Measurements from ENCODE around the gene SLC38A11.

The SLC38A11 gene

DNA sequence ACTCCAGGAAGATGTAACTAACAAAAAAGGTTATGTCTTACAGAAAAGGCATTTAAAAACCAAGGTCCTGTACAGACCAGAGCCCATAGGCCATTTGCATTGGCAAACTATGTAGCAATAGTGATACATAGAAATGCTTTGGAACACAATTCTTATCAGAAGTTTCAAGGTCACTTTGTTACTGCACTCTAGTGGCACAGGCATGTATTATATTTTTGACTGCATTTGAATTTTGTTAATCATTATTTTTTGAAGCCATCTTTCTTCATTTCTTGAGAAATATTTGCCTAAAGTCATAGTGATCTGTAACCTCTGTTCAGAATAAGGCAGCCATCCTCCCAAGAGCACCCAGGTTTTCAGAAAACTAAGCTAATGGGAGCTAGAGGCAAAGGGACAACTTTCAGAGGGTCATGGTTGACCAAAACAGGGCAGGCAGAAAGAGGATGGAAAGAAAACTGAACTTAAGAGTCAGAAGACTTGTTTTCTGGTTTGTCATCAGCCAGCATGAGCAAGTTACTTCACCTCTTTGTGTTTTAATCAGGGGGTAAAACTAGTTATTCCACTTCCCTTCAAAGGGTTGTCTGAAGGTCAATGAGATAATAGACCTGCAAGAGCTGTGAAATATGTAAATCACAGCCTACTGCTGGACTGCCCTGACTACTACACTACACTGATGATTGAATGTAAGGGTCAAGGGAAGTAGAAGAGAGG lies 41.5 kb downstream of the SLC38A11 start:
- no peak for DNase-seq

DNA sequence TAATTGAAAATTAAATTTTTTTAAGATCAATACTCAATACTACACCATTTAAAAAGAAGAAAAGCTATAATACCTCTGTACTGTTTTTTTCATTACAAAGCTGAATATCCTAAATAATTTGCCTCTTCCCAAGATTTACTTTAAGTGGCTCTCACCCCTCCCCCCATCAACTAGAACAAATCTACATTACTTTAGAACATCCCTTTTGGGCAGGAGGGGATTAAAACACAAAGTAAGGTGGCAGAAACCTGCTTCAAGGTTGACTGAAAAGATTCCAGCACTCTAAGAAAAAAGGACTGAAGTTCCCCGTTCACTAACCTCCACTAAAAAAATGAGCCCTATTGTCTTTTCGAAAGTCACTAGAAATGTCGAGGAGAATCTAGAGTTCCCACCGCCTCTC lies 42.3 kb downstream of the SLC38A11 start:
- DNase-seq, result no peak

DNA sequence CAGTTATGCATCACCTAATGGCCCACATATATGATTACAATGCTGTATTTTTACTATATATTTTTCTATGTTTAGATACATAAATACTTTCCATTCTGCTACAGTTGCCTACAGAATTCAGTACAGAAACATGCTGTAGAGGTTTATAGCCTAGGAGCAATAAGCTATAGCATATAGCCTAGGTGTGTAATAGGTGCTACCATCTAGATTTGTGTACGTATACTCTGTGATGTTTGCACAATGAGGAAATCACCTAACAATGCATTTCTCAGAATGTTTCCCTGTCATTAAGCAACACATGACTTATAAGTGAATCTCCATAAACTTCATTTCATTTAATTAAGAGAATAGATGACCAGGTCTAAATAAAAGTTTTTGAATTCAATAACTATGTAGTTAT lies 43.5 kb downstream of the SLC38A11 start:
- no peak for DNase-seq

DNA sequence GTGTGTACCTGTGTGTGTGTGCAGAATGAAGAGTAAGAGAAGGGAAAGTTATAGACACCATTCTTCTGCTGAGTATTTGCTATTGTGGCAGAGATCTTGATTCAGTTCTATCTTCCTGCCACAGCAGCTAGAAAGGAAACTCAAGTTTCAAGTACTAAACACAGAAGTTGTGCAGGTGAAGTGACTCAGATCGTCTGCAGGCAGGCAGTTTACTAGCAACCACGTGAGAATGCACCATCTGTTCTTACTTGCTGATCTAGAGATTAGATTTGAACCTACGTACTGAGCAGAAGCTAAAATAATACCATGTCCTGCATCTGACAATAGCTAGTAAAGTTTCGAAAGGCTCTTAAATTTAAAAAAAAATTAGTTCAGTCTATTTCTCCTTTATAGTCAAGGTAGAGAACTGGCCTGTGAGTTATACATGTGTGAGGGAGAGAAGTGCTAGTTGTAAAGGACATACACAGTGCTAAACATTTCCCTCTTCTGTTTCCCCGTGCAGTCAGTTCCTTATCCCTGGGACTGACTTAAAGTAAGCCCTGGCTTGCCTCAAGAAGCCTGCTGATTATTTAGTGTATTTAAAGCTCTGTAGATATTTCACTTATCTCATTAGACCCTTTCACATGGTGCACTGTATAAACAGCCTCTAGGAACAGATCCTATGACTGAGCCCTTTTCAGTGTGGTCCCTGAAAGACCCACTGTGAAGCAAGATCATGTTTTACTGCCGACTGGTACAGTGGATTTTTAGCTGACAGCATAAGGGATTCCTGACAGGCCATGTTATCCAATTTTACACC lies 45.0 kb downstream of the SLC38A11 start:
- no peak for DNase-seq

DNA sequence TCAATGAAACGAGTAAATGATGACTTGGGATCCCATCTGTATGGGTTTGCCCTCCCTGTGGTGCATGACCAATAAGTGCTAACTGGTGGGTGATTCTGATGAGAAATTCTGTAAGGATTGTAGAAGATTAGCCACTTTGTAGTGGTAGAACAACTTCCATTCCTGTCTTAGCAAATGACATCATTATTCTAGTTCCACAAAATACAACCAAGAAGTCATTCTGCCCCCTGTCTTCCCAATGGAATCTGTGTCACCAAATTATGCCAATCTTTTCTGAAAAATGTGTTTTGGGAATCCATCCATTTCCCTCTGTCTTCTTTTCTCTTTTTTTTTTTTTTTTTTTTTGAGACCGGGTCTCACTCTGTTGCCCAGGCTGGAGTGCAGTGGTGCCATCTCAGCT lies 48.4 kb downstream of the SLC38A11 start:
- DNase-seq, result no peak

DNA sequence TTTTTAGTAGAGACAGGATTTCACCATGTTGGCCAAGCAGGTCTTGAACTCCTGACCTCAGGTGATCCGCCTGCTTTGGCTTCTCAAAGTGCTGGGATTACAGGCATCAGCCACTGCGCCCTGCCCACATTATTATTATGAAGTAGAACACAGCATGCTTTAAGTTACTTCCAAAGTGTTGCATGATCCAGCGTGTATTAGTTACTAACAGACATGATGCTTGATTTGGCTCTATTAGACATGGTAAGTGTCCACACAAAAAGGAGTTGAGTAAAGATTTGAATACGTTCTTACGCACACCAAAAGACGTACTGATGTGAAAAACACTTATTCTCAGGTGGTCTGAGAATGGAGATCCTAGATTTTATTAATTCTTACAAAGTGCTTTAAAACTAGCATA lies 50.0 kb downstream of the SLC38A11 start:
- DNase-seq, result no peak

DNA sequence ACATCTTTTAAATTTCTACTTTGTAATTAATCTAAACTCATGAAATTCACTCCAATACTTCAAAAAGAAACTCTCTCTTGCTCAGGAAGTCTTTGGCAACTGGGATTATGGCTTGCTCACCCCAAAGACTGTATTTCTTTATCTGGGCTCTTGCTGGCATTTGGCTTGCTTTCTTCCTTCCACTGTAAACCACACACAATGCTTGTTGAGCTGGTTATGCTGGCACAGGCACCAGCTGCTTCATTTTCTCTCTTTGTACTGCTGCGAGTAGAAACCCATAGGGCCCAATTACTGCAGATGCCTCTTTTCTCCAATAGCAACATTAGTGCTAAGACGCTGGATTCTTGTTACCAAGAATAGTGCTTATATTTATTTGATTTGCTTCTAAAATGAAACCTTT lies 51.4 kb downstream of the SLC38A11 start:
- DNase-seq, result no peak

DNA sequence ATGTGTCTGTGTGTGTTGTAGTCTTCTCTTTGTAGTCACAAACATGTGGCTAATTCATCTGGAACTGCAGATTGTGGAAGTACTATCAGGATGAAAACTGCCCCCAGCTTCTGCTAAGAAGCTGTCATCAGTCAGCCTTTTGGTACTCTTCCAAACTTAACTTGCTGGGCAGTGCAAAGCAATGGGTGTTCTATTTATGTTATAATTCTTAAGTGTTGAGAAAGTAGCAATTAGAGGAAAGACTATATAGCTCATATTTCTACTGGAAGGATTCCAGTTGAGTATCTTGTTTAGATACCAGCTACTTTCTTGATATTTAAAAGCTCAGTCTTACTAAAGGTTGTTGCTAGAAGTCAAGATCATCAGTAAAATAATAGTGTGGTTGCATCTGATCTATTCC lies 52.1 kb downstream of the SLC38A11 start:
- no peak for DNase-seq

DNA sequence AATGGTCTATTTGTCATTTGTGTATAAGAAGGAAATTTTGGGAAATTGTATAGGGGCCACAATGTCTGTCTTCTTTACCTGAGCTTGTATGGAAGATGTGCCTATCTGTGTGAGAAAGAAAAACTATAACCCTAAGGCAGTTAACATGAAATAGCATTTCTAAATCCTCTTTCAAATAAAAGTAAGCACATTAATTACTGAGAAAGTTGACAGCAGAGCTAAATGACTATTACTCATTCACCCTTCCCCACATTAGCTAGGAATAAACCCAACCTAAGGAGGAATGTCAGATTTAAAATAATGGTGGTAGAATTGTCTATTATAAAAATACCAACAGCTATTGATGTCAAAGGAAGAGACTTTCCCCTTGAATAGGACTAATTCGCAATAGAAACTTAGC lies 56.2 kb downstream of the SLC38A11 start:
- DNase-seq, result no peak

DNA sequence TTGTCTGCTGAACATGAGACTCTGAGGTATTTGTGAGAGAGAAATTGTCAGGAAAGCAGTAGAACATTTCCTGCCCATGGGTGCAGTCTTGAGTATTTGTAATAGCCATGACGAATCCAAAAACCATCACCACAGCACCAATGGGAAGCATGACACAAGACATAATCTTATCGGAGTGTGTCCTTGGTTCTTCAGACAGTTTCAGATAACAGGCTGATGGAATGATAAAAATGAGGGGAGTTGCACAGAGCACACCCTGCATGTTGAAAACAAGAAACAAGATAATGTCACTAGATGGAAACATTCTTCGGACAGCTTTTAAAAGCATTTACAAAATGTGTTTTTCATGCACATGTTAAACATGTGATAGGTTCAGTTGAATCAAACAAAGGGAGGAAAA lies 56.9 kb downstream of the SLC38A11 start:
- DNase-seq, result no peak

DNA sequence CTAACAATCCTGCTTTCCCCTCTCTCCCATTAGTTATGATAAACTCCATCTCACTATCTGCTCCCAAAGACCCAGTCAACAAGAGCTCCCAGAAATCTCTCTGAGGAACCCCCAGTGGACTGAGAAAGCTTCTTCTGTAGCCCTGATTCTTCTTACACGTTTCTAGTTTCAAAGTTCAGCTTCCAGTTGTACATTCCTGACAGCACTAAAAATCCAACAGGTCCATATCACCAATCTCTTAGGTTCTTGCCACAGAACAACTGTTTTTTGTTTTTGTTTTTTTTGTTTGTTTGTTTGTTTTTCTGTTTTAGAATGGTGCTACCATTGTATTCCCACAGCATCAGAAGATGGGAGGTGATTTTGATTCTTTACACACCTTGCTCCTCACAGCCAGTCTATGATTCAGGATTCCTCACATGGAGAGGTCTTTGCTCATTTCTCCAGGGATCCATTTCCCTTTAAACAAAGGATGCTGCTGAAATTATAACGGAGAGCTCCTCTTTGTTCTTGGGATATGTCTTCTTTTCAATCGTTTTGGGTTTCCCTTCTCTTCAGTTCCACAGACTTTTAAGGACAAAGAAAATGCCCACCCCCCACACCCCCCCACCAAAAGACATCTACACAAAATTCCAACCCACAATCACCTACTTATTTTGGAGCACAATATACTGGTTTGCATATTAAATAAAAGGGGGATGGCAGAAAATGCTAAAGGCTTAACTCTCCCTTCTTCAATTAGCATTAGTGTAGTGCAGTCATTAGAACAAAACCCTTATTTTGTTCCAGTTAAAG lies 57.7 kb downstream of the SLC38A11 start:
- DNase-seq, result no peak

DNA sequence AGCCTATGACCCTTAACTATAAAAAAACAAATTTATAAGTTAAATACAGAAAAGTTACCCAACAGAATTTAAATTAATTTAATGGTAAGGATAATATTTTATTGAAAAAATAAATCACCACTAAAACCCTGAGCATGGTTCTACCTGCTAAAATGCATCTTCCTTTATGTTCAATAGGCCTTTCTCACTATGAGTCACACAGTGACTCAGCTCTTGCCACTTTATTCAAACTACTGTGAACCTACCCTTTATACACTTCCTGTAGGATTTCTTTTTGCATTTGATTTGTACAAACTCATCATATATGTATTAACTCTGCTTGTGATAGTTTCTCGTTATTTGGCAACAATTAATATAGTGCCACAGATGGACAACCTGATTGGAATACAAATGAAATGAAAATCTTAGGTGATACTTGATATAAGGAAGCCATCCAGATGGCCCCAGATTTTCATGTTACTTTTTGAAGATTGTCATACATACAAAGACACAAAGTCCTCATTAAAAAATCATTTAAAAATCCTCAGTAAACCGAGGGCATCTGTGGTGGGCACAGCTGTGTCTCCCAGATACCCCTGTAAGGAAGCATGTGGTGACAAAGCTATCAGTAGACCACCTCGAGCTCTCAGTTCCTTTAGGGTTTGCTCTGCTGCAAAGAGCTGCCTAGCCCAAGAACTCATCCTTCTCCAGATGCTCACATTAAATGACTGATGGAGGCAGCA lies 58.5 kb downstream of the SLC38A11 start:
- DNase-seq, result no peak

DNA sequence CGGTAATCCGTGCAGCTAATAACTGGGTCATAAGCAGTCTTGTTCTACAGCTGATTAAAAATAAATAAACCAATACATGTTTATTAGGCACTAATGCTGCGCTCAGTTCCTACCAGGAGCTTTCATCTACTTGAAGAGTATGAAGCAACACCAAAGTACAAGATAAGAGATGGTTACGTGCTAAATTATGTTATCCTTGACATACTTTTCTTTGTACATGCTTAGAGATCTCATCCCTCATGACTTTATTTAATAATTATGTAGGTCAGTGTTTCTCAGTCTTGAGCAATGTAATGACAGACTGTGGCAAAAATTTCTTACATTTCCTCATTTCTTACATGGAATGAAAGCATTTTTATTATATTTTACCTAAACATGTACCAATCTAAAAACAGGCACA lies 59.1 kb downstream of the SLC38A11 start:
- DNase-seq, result no peak

DNA sequence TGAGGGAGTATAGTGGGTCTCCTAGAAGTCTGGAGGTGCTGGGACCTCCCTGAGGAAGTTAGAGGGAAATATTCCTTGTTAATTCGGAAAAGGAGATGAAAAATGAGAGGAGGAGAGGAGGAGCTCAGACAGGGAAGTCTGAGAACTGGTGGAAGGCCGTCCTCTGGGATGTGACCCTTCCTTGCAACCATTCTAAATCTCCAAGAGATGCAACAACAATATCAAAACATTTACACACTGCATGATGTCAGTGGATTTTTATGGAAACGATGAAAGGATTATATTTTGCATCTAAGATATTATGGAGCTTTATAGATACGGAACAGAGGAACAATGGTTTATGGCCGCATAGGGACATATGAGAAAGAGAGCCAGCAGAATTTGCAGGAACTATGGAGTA lies 63.9 kb downstream of the SLC38A11 start:
- DNase-seq, result no peak

DNA sequence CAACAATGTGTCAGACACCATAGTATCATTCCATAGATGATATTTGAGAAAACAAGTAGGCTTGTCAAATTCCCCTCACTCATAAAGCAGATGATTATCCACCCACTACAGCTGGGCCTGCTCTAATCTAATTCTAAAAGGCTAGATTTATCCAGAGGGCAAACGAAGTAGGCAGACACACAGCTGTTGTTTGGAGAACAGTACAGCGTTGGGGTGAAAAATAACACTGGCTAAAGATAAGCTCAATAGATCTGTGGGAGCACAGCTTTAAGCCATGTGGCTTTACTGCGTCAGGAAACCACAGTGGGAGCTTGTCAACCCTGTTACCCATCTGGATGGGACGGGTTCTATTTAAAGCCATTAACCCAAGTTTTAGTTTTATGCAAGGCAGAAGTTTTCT lies 64.8 kb downstream of the SLC38A11 start:
- DNase-seq, result no peak

DNA sequence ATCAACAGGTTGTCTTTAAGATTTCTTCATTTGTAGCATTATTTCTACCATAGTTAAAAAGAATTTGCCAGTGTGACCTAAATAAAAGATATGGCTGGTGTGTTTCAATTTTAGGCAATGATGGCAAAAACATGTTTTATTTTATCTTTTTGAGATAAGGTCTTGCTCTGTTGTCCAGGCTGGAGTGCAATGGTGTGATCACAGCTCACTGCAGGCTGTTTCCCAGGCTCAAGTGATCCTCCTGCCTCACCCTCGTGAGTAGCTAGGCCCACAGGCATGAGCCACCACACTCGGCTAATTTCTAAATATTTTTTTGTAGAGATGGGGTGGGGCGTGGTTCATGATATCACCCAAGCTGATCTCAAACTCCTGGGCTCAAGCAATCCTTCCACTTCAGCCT lies 66.7 kb downstream of the SLC38A11 start:
- no peak for DNase-seq

DNA sequence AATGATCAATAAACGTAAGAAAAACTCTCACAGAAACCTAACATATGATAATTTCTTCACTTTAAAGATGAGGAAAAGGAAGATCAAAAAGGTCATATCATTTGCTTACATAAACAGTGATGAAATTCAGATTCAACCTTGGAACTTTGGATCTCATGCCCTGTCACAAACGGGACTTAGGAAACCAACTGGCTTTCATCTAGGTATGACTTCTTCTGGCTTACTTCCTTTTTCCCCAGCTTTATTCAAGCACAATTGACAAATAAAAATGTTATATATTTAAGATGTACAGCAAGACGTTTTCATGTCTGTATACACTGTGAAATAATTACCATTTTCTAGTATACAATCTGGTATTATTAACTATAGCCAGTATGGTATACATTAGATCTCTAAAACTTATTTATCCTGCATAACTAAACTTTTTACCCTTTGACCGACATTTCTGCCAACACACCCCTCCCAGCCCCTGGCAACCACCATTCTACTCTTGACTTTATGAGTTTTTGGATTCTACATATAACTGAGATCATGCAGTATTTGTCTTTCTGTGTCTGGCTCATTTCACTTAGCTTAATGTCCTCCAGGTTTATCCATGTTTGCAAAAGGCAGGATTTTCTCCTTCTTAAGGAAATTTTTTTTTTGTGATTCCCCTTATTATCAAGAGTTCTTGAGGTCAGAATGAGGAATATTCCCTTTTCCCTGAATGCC lies 67.7 kb downstream of the SLC38A11 start:
- DNase-seq, result no peak

DNA sequence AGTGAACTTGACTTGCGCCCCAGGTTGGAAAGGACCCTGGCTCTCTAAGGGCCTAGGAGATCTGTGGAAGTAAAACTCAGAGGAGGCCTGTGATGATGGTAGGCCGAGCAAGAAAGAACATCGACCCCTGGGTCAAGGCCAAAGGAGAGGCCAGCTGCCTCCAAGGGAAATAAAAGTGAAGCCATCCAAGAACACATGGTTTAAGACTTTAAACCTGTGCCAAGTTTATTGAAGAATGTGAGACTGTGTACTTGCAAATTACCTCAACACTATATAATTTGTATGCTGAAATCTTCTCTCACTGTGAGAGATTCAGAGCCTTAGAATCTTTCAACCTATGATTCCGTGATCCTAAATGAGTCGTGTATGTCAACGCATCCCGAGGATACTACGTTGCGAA lies 73.0 kb downstream of the SLC38A11 start:
- DNase-seq, result no peak

DNA sequence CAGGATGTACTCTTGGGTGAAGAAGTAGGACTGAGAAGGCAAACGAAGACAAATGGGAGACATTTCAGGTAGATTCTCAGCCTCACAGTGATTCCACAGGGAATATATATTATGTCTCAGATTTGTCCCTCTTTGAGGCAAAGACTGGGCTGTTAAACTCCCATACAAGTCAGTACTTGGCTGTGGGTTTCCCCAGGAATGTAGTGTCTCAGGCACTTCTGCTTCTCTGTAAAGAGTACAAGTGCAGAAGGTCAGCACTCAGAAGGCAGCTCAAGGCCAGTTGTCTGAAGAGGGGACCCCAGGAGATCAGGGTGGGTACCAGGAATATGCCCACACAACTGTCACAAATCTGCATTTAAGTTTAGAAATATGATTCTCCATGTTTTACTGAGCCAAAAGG lies 73.8 kb downstream of the SLC38A11 start:
- DNase-seq, result no peak

DNA sequence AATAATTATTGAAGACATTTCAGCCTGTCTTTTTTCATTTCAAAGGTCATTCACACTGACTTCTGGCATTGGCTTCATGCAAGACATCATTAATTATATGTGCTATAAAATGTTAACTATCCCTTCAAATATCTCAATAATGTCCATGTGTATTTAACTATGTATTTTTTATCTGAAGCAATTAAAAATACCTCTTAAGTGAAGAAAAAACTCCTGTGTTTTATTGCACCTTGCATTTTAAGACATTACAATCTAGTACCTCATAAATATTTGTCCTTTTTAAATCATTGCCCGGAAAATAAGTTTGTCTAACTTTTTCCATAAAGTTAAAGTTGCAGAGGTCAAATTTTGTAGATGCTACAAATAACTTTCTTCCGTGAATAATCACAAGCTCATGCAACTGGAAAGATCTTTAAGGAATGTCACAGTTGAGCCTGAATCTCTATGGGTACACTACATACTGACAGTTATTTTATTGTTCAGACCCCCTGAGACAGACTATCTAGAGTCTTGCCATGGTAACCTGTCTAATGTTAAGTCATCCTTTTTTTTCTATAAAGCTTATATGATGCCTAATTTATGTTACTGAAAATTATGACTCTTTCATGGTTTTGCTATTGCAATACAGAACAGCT lies 75.3 kb downstream of the SLC38A11 start:
- no peak for DNase-seq

DNA sequence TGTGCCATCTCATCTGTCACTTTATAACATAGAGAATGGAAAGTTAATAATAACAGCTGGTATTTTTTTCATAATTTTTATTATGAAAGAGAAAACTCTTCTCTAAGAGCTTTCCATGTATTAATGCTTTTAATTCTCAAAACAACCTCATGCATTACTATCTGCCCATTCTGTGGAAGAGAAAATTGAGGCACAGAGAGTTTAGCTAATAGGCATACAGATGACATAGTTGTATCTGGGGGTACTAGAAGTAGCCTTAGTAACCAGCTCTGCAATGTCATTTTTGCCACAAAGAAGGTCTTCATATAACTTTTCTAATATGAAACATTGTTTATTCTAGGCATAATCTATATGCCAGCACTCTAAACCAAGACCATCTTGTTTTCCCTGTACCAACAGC lies 77.4 kb downstream of the SLC38A11 start:
- no peak for DNase-seq

DNA sequence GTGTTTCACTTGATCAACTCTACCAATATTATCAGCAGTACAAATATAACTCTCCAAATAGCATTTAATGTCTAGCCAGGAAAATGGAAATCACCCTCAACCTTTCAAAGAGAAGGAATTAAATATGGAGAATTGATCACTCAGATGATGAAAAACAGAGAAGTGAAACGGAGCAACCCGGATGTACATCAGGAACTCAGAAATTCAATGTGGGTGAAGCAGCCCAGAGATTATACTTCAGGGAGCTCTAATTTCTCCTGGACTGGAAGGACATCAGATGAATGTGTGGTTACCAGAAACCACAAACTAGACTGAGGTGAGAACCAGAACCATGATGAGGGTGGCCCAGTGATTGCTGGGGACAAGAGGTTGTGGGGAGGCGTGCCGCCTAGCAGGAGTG lies 78.2 kb downstream of the SLC38A11 start:
- no peak for DNase-seq

Data from activated T-cell treated with anti-CD3 and anti-CD28 coated beads, Interleukin-2, amount 50 U/mL, for 1 hour (primary cell).